ENCODE measurements around the gene COX6A1. TPM values are rescaled to one million over a fixed set of nuclear protein-coding genes. Genes with fewer than 3 reads are reported as not detected.
"Not testable (repeated sequence)": the region's sequence is repeated elsewhere in the genome, so short reads cannot be mapped to it uniquely, and the experiment has no call there.

COX6A1 gene
- total and polyA plus RNA-seq, 2 donors (not counting 3 experiments of a cell fraction or from before 2014, with no cell fraction given), result 299 to 1,327 TPM

- H3K79me2 ChIP-seq (ENCODE audit: control insufficient read depth, insufficient read depth, low read length), result no peaks in the 10 kb centered on the region
- no peak overlapping the region for H3K9ac ChIP-seq (replicated peaks; ENCODE audit: extremely low read depth, insufficient read depth, low read length)
- H3K9me1 ChIP-seq (replicated peaks; ENCODE audit: control insufficient read depth, extremely low read depth, insufficient read depth, low read length), result no peaks in the 10 kb centered on the region
- CTCF ChIA-PET, result interaction anchor here (0.7 to 1.0 kb wide), 3 partner anchors 10 to 16 kb away, joined by 3 to 4 read pairs (median 3); no protein-coding TSS in a partner anchor
- TF ChIP-seq MYC (IDR thresholded peaks at IDR 0.05; ENCODE audit: low read depth, low read length) (no peak), EZH2 (IDR thresholded peaks at IDR 0.05; ENCODE audit: borderline replicate concordance, low read depth, low read length, severe bottlenecking) (no peak), FOS (IDR thresholded peaks at IDR 0.05; ENCODE audit: borderline replicate concordance, insufficient read depth, low read length) (no peak), POLR2A (IDR thresholded peaks at IDR 0.05; ENCODE audit: low read depth, low read length) (no peak), MAX (IDR thresholded peaks at IDR 0.05; ENCODE audit: insufficient read depth, insufficient read length) (no peak), JUN (IDR thresholded peaks at IDR 0.05; ENCODE audit: borderline replicate concordance, insufficient read depth, insufficient read length, low read depth) (no peak), POLR2AphosphoS5 (IDR thresholded peaks at IDR 0.05; ENCODE audit: insufficient read depth, low read depth, low read length) (no peak), GATA2 (IDR thresholded peaks at IDR 0.05; ENCODE audit: insufficient read depth, insufficient read length, low read depth, low read length) (no peak), CTCF (IDR thresholded peaks at IDR 0.05; ENCODE audit: extremely low read depth in 1 of 2, insufficient read depth in 1 of 2, low read depth in 1 of 2, low read length in 2 of 2) (no peak)
- no peak overlapping the region for H2AFZ ChIP-seq (ENCODE audit: low read depth, low read length)
- no peak overlapping the region for H3K4me2 ChIP-seq (ENCODE audit: insufficient read depth, low read length)
- no peaks in the 10 kb centered on the region for H3K36me3 ChIP-seq (ENCODE audit: control insufficient read depth in 2 of 2, extremely low read depth in 1 of 2, insufficient read depth in 2 of 2, low read length in 2 of 2)
- no peaks in the 10 kb centered on the region for H3K27me3 ChIP-seq (ENCODE audit: control insufficient read depth in 2 of 2, insufficient read depth in 2 of 2, low read length in 2 of 2)
- H3K4me3 ChIP-seq (replicated peaks in 1 of 3; ENCODE audit: insufficient read depth in 1 of 3, low read depth in 1 of 3, low read length in 3 of 3), result no peak overlapping the region
- FAIRE-seq (no peak), DNase-seq (ENCODE audit: low read depth, low spot score) (no peak)
- dilution Hi-C loops (cut with MboI; ENCODE audit: extremely low pct_ligation_motif_present, low sequenced_read_pairs) (no loop called here), intact Hi-C loops (cut with micrococcal nuclease) (no loop called here)
- no TSS peak for BruUV-seq (replicated peaks)
- POLR2A ChIA-PET, result no interaction called here
- H3K4me1 ChIP-seq (ENCODE audit: control insufficient read depth, extremely low read depth, insufficient read depth, low read length), result peaks cover 7% of the 10 kb centered on the region
- H3K27ac ChIP-seq (ENCODE audit: insufficient read depth, low read depth, low read length), result no peak overlapping the region
- H3K9me3 ChIP-seq (replicated peaks; ENCODE audit: control insufficient read depth, insufficient read depth, low read length), result no peaks in the 10 kb centered on the region
- no peaks in the 10 kb centered on the region for H4K20me1 ChIP-seq (replicated peaks; ENCODE audit: control insufficient read depth, extremely low read depth, insufficient read depth, low read length)
Measured at GRCh38 chr12:120485961-120486881, 48.3 kb downstream of the COX6A1 start.

GRCh38 chr12:120487552-120487951 is 49.6 kb downstream of the COX6A1 start:
- dilution Hi-C loops (cut with MboI; ENCODE audit: extremely low pct_ligation_motif_present, low sequenced_read_pairs), result not testable (repeated sequence)
- BruUV-seq (replicated peaks), result TSS peak; percentile 11

More at GRCh38 chr12:120487552-120487951, 49.6 kb downstream of the COX6A1 start:
- H4K20me1 ChIP-seq (replicated peaks; ENCODE audit: control insufficient read depth, extremely low read depth, insufficient read depth, low read length); H3K4me1 ChIP-seq (ENCODE audit: control insufficient read depth, extremely low read depth, insufficient read depth, low read length); FAIRE-seq; H3K9ac ChIP-seq (replicated peaks; ENCODE audit: extremely low read depth, insufficient read depth, low read length); H3K36me3 ChIP-seq (ENCODE audit: control insufficient read depth in 2 of 2, extremely low read depth in 1 of 2, insufficient read depth in 2 of 2, low read length in 2 of 2); H3K4me3 ChIP-seq (replicated peaks in 1 of 3; ENCODE audit: insufficient read depth in 1 of 3, low read depth in 1 of 3, low read length in 3 of 3); H3K4me2 ChIP-seq (ENCODE audit: insufficient read depth, low read length); POLR2A ChIA-PET; H3K9me1 ChIP-seq (replicated peaks; ENCODE audit: control insufficient read depth, extremely low read depth, insufficient read depth, low read length); H3K79me2 ChIP-seq (ENCODE audit: control insufficient read depth, insufficient read depth, low read length); H3K9me3 ChIP-seq (replicated peaks; ENCODE audit: control insufficient read depth, insufficient read depth, low read length); H3K27me3 ChIP-seq (ENCODE audit: control insufficient read depth in 2 of 2, insufficient read depth in 2 of 2, low read length in 2 of 2); intact Hi-C loops (cut with micrococcal nuclease); H2AFZ ChIP-seq (ENCODE audit: low read depth, low read length): not testable (repeated sequence)
- CTCF ChIA-PET, result interaction anchor here (1.2 to 1.5 kb wide), 2 partner anchors 15 to 42 kb away, joined by 3 read pairs; partner anchors contain the start of gene COQ5
- peak overlapping the region; percentile 70 for H3K27ac ChIP-seq (ENCODE audit: insufficient read depth, low read depth, low read length)
- DNase-seq (ENCODE audit: low read depth, low spot score), result peak; percentile 42
